HG03439 (cell line): ENCODE data around the gene AMZ1.

Experiments
- ATAC-seq: cut with Tn5 transposase; IDR thresholded peaks from one replicate; pipeline ENCODE4 v1.9.1; 2021; ENCODE audit warnings: mild to moderate bottlenecking, moderate library complexity; ENCODE audit not compliant: unreplicated experiment

The AMZ1 gene, protein sequence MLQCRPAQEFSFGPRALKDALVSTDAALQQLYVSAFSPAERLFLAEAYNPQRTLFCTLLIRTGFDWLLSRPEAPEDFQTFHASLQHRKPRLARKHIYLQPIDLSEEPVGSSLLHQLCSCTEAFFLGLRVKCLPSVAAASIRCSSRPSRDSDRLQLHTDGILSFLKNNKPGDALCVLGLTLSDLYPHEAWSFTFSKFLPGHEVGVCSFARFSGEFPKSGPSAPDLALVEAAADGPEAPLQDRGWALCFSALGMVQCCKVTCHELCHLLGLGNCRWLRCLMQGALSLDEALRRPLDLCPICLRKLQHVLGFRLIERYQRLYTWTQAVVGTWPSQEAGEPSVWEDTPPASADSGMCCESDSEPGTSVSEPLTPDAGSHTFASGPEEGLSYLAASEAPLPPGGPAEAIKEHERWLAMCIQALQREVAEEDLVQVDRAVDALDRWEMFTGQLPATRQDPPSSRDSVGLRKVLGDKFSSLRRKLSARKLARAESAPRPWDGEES

DNA sequence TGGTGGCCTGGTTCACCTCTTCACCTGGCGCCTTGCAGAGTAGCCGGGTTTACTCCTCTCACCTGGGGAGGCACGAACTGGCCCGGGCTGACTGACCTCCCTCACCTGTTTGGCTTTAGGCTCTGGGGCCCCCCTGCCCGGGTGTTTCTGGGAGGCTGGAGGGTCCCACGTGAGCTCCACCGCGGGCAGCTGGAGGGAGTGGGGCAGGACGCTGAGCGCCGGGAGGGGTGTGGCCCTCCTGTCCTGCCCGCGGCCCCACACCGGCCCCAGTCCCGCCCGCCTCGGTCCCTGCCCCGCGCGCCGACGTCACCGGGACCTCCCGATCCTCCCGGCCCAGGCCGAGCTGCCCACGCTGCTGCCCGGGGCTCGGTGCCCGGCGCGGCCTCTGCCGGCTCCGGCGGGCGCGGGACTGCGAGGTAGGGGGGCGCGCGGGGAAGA lies at the start of gene AMZ1:
TSS of gene AMZ1 (plus strand) at position 322 of the 438 bp plus-strand sequence. CDS start 12,250 bp downstream, outside the sequence.
- ATAC-seq, result no peak

DNA sequence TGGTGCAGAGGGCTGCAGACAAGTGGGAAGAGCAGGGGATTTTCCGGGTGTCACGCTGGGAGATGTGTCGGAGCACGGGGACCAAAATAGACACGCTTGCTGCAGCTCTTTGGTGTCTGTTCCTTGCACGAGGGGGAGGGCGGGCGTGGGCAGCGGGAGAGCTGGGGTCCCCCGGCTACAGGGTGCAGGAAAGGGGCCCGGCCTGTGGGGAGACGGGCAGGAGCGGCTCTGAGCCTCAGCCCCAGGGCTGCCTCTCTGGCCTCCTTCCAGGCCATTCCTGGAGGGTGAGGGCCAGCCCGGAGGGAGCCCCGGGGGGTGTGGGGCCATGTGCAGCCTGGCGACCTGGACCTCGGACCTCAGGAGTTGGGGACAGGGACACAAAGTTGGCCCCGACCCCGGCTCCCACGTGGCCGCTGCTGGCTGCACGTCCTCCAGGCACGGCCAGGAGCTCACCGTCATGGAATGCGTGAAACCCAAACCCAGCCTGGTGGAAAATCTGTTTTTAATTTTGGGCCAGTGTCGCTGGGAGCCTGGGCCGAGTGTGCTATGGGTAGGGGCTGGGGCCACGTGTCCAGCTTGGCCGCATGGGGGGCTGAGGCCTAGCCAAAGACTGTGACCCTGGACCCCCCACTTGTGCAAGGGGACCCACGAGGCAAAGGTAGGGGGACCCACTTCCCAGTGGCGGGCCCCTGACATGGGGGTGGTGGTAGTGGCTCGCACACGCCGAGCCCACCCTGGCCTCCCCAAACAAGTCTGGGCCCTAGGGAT lies 49.6 kb upstream of the AMZ1 start:
- ATAC-seq, result no peak

DNA sequence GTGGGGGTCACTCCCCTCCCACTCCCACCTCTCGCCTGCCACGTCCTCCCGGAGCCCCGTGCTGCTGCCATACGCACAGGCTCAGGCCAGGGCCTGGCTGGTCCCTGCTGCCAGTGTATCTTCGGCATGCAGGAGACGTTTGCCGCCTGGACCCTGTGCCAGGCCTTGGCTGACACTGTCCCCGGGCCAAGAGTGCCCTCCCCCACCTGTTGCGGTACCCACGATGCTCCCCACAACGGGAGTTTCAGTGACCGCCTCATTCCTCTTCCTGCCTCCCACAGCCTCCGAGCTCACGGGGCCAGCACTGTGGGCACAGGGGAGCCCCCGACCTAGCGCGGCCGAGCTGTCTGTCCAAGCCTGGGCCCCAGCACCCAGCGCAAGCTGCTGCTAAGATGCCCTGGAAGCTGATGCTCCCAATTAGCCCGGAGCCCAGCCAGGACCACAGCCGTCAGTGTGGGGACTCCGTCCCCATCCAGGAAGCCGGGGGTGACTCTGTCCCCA lies 48.8 kb upstream of the AMZ1 start:
- no peak for ATAC-seq

DNA sequence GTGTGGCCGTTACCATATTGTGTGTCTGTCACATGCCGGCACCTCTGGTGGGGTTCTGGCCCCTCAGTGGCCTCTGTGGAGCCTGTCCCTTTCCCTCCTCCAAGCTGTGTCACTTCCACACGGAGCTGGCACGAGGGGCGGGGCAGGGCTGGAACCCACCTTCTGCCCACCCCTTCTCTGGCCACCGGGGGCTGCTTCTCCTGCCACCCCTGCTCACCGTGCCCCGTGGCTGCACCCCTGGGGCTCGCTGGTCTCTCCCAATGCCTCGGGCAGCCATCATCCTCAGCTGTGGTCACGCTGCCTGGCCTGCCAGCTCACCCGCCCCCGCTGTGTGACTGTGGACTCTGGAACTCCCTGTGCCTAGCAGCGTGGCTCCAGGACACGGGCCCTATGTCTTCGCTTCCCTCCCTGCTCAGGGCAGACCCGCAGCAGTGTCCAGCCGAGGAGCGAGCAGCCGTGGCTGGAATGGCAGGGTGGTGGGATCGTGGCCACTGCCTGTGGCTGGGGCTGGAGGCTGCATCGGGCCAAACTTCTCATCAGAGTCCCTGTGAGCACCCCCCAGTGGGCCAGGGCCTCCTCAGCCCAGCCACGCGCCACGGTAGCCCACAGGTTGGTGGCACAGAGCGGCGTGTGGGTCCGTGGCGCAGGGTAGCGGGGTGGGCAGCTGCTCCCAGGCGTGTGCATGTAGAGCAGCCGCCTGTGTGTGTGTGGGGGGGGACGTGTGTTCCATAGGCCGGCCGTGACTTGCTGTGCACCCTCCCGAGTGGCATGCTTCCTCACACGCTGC lies 48.1 kb upstream of the AMZ1 start:
- ATAC-seq, result no peak

DNA sequence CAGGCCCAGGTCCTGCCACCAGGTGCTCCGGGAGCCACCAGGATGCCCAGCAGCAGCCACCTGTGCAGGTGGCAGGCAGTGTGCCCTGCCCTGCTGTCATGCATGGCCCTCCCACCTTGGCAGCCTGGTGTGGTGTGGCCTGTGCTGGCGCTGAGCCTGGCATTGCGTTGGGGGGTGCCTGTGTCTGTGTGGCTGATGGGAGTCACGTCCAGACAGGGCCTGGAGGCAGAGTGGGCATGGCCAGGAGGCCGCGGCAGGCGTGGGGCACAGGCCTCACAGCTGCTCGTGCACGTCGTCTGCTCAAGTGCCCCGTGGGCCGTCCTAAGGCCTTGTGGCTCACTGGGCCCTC lies 47.5 kb upstream of the AMZ1 start:
- no peak for ATAC-seq

DNA sequence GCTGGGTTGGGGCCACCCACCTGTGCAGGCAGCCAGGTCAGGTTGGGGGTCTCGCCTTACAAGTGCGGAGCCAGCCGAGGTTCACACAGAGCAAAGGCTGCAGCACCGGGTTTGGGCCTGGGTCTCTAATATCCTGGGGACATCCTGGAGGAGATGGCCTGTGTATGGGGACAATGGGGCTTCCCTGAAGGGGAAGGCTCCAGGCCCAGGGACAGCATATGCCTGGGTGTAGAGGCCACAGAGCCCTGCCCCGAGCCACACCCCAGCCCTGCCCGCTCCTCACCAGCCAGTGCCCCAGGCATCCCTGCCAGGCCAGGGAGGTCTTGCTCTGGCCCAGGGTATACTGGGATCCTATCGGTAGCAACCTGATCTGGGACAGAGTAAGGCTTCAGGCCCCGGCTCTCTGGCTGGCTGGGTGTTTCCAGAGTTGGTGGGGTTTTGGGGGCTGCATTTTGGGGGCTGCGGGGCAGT lies 47.1 kb upstream of the AMZ1 start:
- ATAC-seq, result no peak

DNA sequence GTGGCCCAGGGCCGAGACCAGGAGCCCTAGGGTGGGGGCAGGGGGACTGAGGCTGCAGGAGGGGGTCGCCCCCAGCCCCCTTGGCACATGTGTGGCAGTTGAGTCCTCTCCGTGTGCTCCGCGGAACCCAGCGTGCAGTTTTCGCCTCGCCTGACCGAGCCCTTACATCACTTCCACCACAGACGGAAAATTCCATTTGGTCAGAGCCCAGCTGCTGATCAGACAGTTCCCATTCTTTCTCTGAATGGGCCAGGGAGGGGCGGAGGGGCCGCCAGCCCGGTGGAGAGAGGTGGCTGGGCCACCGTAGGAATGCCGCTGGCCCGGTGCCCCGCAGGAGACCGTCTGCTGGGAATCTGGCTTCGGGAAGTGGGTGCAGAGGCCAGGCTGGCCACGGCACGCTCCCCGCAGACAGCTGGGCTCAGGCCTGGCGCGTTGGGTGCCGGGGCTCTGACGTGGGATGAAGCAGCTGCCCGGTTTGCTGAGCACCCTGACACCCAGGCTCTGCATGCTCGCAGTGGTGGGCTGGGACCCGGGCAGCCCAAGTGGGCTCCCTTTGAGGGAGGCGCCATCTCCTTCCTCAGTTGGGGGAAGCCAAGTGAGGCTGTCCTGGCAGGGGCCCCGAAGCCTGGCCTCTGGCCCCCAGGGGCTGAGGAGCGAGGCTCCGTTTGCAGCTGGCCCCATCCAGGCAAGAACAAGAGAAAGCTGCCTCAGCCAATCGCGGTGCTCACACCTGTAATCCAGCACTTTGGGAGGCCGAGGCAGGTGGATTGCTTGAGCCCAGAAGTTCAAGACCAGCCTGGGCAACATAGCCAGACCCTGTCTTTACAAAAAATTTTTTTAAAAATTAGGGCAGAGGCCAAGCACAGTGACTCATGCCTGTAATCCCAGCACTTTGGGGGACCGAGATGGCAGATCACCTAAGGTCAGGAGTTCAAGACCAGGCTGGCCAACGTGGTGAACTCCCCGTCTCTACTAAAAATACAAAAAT lies 46.3 kb upstream of the AMZ1 start:
- ATAC-seq, result no peak

DNA sequence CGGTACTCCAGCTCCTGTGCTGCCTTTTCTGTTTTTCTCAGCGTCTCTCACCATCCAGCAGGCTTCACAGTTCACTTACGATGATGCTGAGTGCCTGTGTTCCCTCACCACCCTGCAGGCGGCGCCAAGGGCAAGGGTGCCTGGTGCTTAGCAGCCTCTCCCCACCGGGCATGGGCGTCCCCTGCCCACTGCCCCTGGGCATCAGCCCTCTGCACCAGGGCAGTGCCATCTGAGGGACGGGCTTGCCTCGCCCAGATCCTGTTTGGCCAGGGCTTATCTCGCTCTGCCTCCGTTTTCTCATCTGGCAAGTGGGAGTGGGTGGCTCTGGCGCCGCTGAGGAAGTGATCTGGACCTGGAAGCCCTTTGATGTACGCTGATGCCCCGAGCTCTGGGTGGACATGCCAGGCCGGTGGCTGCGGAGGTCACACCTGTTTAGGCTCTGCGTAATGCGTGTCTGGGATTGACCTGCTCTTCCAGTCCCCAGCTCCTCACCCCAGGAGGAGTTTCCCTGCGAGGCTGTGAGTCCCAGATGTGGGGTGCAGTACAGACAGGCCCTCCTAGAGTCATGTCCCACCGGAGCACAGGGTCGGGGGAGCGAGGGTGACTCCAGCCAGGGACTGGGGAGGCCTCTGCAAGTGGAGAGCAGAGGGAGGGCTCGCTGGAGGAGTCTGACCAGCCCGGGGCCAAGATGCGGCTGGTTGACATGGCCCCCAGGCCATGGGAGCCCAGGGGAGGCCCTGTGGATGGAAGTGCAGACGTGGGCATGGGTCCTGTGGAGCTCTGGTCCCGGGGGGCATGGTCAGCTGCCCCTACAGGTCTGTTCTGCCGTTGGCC lies 44.4 kb upstream of the AMZ1 start:
- no peak for ATAC-seq

DNA sequence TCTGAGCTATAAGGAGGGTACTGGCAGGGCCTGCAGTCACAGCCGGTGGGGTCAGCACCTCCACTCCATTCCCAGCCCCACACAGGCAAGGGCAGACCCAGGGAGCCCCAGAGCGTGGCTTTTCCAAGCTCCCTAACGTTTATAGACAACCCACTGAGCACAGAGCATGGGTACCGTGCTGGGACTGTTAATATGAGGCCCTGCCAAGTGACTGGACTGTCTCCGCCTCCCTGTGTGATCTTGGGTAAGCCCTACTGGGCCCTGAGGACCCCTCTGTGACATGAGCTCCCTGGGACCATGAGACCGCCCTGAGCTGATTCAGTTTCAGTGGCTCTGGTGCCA lies 43.8 kb upstream of the AMZ1 start:
- ATAC-seq, result no peak

DNA sequence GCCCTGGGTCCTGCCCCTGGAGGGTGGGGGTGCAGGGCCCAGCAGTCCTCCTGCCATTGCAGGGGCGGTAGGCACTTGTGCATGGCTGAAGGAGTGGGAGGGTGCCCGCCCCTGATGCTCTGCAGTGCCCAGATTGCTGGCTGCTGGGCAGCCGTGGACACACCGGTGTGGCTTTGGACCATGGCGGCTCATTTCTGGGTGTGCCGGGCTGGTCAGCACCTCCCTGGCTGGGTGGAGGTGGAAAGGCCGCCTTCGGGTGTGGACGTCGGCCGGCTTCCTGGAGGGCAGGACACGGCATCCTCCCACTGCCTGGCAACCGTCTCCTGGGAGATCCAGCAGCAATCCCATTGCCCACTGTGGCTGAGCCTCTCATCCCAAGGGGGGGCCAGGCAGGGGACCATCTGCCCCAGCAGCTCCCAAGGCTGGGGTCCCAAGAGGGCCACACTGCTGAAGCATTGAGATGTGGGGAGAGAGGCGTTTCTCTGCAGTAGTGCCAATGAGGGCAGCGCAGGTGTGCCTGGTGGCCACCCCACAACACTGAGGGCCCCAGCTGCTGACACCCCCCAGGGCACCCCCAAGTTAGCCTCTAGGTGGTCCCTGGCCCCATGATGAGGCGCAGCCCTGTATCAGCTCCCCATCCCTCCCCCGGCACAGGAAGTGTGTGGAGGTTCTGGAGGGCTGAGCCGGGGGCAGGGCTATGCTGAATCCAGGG lies 43.3 kb upstream of the AMZ1 start:
- ATAC-seq, result no peak

DNA sequence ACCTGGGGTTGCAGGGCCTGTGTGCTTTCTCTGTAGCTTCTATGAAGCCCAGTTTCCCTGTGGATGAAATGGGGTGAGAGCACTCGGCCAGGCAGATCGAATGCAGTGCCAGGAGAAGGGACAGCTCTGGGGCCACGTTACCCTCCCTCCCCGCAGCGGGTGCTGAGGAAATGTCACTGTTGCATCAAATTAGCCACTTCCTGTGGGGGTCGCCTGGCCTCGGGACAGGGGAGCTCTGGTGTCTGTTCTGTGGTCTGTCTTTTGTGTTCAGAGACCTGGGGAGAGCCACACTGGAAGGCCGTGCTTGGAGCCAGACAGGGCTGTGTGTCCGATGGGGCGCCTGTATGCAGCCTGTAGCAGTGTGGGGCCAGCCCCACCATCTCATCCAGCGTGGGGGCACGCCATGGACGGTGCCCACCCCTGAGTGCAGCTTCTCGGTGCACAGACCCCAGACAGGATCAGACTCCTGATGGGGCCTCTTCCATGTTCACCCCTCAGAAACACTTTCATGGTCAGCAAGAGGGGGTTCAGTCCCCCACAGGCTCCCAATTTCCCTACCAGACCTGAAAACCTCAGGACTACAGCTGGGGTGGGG lies 42.6 kb upstream of the AMZ1 start:
- ATAC-seq, result no peak

DNA sequence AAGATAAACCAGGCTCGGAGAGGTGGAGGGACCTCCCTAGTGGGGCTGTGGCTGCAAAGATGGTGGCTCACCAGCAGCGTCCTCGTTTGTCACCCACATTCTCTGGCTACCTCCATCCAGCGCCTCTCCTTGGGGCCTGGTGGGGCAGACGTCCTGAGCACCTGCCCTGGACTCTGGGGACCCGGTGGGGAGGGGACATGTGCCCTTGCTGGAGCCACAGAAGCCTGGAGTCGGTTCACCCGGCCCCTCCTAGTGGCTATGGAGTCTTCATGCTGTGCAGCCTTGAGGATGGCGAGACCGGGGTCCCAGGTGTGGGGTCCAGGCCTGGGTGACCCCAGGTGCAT lies 41.7 kb upstream of the AMZ1 start:
- no peak for ATAC-seq

DNA sequence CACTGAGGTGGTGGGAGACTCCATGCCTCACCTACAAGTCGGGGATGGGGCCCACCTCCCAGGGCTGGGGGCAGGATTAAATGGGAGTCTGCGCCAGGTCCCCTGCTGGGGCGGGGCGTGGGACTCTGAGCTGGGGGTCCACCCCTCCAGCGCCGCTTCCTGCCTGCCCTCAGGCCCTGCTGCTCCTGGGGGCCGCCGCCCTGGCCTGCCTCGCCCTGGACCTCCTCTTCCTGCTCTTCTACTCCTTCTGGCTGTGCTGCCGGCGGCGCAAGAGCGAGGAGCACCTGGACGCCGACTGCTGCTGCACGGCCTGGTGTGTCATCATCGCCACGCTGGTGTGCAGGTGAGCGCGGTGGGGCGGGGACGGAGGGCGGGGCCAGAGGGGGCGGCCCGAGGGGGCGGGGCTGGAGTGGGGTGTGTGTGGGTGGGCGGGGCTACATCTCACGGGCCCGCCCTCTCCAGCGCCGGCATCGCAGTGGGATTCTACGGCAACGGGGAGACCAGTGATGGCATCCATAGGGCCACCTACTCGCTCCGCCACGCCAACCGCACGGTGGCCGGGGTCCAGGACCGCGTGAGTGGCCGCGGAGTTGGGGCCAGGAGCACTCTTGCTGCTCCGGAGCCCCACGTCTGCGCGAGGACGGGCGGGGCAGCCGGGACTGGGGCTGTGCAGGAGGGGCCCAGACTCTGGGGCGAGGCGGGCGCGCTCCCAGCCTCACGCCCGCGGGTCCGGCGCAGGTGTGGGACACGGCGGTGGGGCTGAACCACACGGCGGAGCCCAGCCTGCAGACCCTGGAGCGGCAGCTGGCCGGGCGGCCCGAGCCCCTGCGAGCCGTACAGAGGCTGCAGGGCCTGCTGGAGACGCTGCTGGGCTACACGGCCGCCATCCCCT lies 41.1 kb upstream of the AMZ1 start:
- ATAC-seq, result no peak

DNA sequence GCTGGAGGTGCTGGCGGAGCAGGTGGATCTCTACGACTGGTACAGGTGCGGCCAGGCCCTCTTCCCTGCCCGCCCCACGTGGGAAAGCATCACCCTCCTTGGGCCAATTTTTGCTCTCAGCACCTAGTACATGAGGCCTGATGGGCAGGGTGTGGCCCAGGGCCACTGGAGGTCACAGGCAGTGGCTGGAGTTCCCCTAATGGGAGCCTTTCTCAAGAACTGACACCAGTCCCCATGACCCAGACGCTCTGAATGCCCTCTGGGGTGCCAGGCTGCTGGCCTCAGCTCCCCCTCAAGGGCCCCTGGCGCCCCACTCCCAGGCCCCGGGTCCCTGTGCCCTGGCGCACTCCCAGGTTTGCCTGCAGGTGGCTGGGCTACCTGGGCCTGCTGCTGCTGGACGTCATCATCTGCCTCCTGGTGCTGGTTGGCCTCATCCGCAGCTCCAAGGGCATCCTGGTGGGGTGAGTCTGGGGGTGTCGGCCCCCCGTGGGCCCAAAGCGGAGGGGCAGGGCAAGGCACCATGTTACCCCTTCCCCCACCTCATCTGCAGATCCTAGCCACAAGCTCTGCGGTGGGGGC lies 40.3 kb upstream of the AMZ1 start:
- ATAC-seq, result no peak

DNA sequence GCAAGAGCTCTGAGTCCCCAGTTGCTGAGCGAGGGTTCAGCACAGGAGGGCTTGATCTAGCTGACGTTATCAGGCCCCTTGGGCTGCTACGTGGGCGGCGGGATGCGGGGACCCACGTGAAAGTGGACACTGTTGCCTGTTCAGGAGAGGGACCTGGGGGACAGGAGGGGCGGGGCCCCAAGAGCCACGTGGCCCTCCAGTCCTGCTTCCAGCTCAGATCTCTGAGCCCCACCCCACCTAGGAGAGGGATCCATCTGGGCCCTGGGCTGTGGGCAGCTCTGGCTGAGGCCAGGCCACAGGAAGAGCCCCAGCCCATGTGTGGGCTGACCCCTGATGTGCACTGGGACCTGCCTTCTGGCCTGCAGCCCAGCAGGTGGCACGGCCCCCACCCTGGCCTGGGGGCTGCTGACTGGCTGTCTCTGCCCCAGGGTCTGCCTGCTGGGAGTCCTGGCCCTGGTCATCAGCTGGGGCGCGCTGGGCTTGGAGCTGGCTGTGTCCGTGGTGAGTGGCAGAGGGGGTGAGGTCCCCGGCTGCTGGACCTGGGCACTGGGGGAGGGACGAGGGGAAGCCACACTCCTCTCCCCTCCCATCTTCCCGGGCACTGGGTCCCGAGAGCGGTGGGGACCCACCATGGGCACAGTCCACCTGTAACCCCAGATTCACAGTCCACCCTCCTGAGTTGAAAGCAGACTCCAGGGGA lies 38.7 kb upstream of the AMZ1 start:
- ATAC-seq, result no peak

DNA sequence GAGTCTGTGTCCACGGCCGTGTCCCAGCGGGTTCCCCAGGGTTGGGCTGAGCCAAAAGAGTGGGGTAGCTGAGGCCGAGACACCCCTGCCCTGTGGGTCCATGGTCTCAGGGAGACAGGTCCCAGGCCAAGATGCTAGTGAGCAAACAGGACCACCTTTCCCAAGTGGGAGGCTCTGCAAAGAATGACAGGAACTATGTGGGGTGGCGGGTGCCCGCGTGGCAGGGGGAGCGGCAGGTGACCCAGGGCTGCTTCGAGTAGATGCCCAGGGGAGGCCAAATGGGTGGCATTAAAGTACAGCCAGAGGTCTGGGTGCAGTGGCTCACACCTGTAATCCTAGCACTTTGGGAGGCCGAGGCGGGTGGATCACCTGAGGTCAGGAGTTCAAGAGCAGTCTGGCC lies 38.0 kb upstream of the AMZ1 start:
- ATAC-seq, result no peak
